Activated B cell treated with CpG ODN at 0.5 μM for 24 hours (primary cell): ENCODE measurements around the gene HCRT. TPM values are rescaled to one million over a fixed set of nuclear protein-coding genes. Genes with fewer than 3 reads are reported as not detected.
"Not testable (repeated sequence)": the region's sequence is repeated elsewhere in the genome, so short reads cannot be mapped to it uniquely, and the experiment has no call there.

ENCODE experiments used
- ATAC-seq: fragments of 200-7000 bp; cut with Tn5 transposase; one replicate; pipeline ENCODE4 v1.10.0; 2021; ENCODE audit warnings: low read depth, mild to moderate bottlenecking, moderate library complexity
- CTCF ChIA-PET: fragments of 350-600 bp; sonication (Branson Sonifier 250); formaldehyde crosslinking; loops from one replicate; lab custom pipeline; 2021; ENCODE audit warnings: antibody characterized with exemption; lab: Charles Lee
- POLR2A ChIA-PET: fragments of 350-600 bp; sonication (Branson Sonifier 250); formaldehyde crosslinking; loops from one replicate; lab custom pipeline; 2021; ENCODE audit warnings: antibody characterized with exemption; lab: Charles Lee
- DNase-seq: peaks from one replicate; pipeline ENCODE4 v3.0.0; 2022
- H3K27ac Mint-ChIP-seq: one replicate; pipeline ENCODE4 v1.8.0; 2020; ENCODE audit warnings: mixed read lengths
- H3K27me3 Mint-ChIP-seq: one replicate; pipeline ENCODE4 v1.8.0; 2021; ENCODE audit warnings: mixed read lengths
- H3K36me3 Mint-ChIP-seq: one replicate; pipeline ENCODE4 v1.8.0; 2021; ENCODE audit warnings: low read depth, mixed read lengths
- H3K4me1 Mint-ChIP-seq: one replicate; pipeline ENCODE4 v1.8.0; 2021; ENCODE audit warnings: mixed read lengths
- H3K4me3 Mint-ChIP-seq: one replicate; pipeline ENCODE4 v1.8.0; 2020; ENCODE audit warnings: mild to moderate bottlenecking, mixed read lengths
- H3K9me3 Mint-ChIP-seq: one replicate; pipeline ENCODE4 v1.8.0; 2020; ENCODE audit warnings: mixed read lengths
- CTCF ChIP-seq: fragments of 200-600 bp; IDR thresholded peaks from one replicate; pipeline ENCODE4 v1.8.0; 2022; ENCODE audit warnings: antibody characterized with exemption, mild to moderate bottlenecking
- intact Hi-C: fragments of 100-400 bp; cut with micrococcal nuclease; formaldehyde crosslinking; loops from one replicate; pipeline ENCODE4 v1.15.1; 2024
- total RNA-seq: library from RNA; stranded (reverse); gene quantifications from 2 replicates; pipeline ENCODE4 v1.2.3, GENCODE V29; 2022

The HCRT gene
- total RNA-seq, 1 donor from 2014 or later, result not detected

- H3K27ac Mint-ChIP-seq, result no peak overlapping the region
- ATAC-seq (no peak), DNase-seq (no peak)
- POLR2A ChIA-PET, result interaction anchor here (0.6 to 2.0 kb wide), 3 partner anchors 60 to 244 kb away, joined by 4 to 8 read pairs (median 7); no protein-coding TSS in a partner anchor
- intact Hi-C loops, result no loop called here
- H3K4me1 Mint-ChIP-seq, result peaks cover 31% of the 10 kb centered on the region
- no peak overlapping the region for H3K4me3 Mint-ChIP-seq
- peaks cover 10% of the 10 kb centered on the region for H3K36me3 Mint-ChIP-seq
- no peaks in the 10 kb centered on the region for H3K27me3 Mint-ChIP-seq
- no peaks in the 10 kb centered on the region for H3K9me3 Mint-ChIP-seq
- CTCF ChIA-PET, result no interaction called here
- TF ChIP-seq CTCF, result no peak
Observed at GRCh38 chr17:42188749-42189650, 3.7 kb upstream of the HCRT start.

- Mint-ChIP-seq H3K4me3 (no peak overlapping the region), H3K27ac (no peak overlapping the region), H3K4me1 (peaks cover 30% of the 10 kb centered on the region), H3K27me3 (no peaks in the 10 kb centered on the region), H3K36me3 (peaks cover 9% of the 10 kb centered on the region), H3K9me3 (no peaks in the 10 kb centered on the region)
- ChIA-PET POLR2A (interaction anchor here (0.6 to 2.0 kb wide), 4 partner anchors 8 to 270 kb away, joined by 4 to 7 read pairs (median 4); partner anchors contain the start of gene STAT5A), CTCF (interaction anchor here (0.8 kb wide), 1 partner anchor 34 kb away, joined by 3 read pairs; no protein-coding TSS in a partner anchor)
- DNase-seq, result no peak
- ATAC-seq, result no peak
- TF ChIP-seq CTCF, result no peak
- intact Hi-C loops, result no loop called here
Observed at GRCh38 chr17:42187833-42188232, 2.6 kb upstream of the HCRT start.

GRCh38 chr17:42186191-42186590, 939 bp upstream of the HCRT start:
- H3K4me1 Mint-ChIP-seq, result peaks cover 38% of the 10 kb centered on the region

GRCh38 chr17:42185621-42185930, 324 bp upstream of the HCRT start:
- DNase-seq (no peak), ATAC-seq (no peak)
- H3K4me1 Mint-ChIP-seq, result peaks cover 41% of the 10 kb centered on the region
- H3K27ac Mint-ChIP-seq, result peak overlapping the region; percentile 61
- no peak overlapping the region for H3K4me3 Mint-ChIP-seq
- no peak for TF ChIP-seq CTCF
- ChIA-PET CTCF (interaction anchor here (0.7 to 2.3 kb wide), 2 partner anchors 13 to 59 kb away, joined by 4 to 11 read pairs; no protein-coding TSS in a partner anchor), POLR2A (no interaction called here)
- no peaks in the 10 kb centered on the region for H3K9me3 Mint-ChIP-seq
- H3K36me3 Mint-ChIP-seq, result peaks cover 8% of the 10 kb centered on the region
- H3K27me3 Mint-ChIP-seq, result no peaks in the 10 kb centered on the region
- intact Hi-C loops, result no loop called here

More at GRCh38 chr17:42186191-42186590, 939 bp upstream of the HCRT start:
- ATAC-seq, DNase-seq, H3K27ac Mint-ChIP-seq, intact Hi-C loops, H3K36me3 Mint-ChIP-seq, H3K4me3 Mint-ChIP-seq, H3K9me3 Mint-ChIP-seq, POLR2A ChIA-PET, H3K27me3 Mint-ChIP-seq: not testable (repeated sequence)
- CTCF ChIA-PET, result interaction anchor here (0.7 kb wide), 1 partner anchor 59 kb away, joined by 4 read pairs; no protein-coding TSS in a partner anchor

- peak; percentile 87 for DNase-seq
- peaks cover 56% of the 10 kb centered on the region for H3K4me1 Mint-ChIP-seq
- no peaks in the 10 kb centered on the region for H3K27me3 Mint-ChIP-seq
- POLR2A ChIA-PET, result interaction anchor here (0.6 to 7.1 kb wide), 12 partner anchors 10 to 495 kb away, joined by 3 to 38 read pairs (median 4); partner anchors contain the start of genes DNAJC7, EIF1, GHDC and NKIRAS2
- peak overlapping the region; percentile 95 for H3K27ac Mint-ChIP-seq
- H3K36me3 Mint-ChIP-seq, result peaks cover 1% of the 10 kb centered on the region
- CTCF ChIA-PET, result interaction anchor here (1.0 to 2.3 kb wide), 4 partner anchors 11 to 219 kb away, joined by 3 to 11 read pairs (median 7); partner anchors contain the start of gene GHDC
- H3K9me3 Mint-ChIP-seq, result no peaks in the 10 kb centered on the region
- intact Hi-C loops, result loop anchor here (1.0 to 5.0 kb wide), 7 partner anchors 10 to 273 kb away; partner anchors contain the start of genes ATP6V0A1, GHDC, STAT3 and STAT5A
- peak overlapping the region; percentile 93 for H3K4me3 Mint-ChIP-seq
- peak; percentile 33 for TF ChIP-seq CTCF
- ATAC-seq, result peak; percentile 64
Observed at GRCh38 chr17:42183741-42184711, 1.2 kb downstream of the HCRT start.
